ENCODE results near the gene AIPL1. TPM values are rescaled to one million over a fixed set of nuclear protein-coding genes. Genes with fewer than 3 reads are reported as not detected.

AIPL1 gene
- total RNA-seq, 1 experiment from 2014 or later: not detected

DNA sequence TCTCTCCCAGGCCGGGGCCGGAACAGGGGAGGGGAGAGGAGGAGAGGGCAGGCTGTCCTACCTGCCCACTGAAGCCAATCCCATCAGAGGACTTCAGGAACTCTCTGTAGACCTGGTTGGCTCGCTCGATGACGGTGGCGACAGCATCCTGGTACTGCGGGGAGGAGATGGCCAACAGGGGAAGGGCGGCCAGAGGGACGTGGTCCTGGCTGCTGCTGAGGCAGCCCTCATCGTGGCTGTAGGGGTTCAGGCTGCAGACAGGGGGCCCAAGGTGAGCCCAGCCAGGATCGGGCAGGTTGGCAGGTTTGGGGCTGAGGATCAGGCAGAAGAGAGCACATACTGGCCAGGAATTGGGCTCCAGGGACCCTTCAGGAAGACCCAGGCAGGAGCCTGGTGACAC lies 43.6 kb upstream of the AIPL1 start:
- Histone ChIP-seq H3K27me3 (ENCODE audit: control insufficient read depth, insufficient read depth, low read length) (no peaks in the 10 kb centered on the region; the same call in 1 of the 2 replicates), H3K36me3 (ENCODE audit: control insufficient read depth, insufficient read depth, low read length) (no peaks in the 10 kb centered on the region), H3K4me1 (ENCODE audit: control insufficient read depth, insufficient read depth, low read length) (no peaks in the 10 kb centered on the region), H3K4me3 (ENCODE audit: low read depth in 2 of 2, low read length in 2 of 2) (no peak overlapping the region), H3K27ac (ENCODE audit: low read length) (no peak overlapping the region), H3K9me3 (ENCODE audit: control insufficient read depth, insufficient read depth, low read depth, low read length) (no peaks in the 10 kb centered on the region)
- in situ Hi-C loops (cut with HindIII; ENCODE audit: low pct_unique_long_range_greater_than_20kb, low sequenced_read_pairs): no loop called here
- ATAC-seq: no peak
- no TSS peak for BruUV-seq (replicated peaks)
- POLR2A ChIA-PET: no interaction called here
- no peak for TF ChIP-seq TCF7L2 (IDR thresholded peaks at IDR 0.05; ENCODE audit: low read depth, low read length)
- TF ChIP-seq POLR2AphosphoS5 (IDR thresholded peaks at IDR 0.05; ENCODE audit: low read depth, low read length): no peak
- TF ChIP-seq SIN3A (IDR thresholded peaks at IDR 0.05; ENCODE audit: borderline replicate concordance, insufficient read depth, low read depth, low read length): no peak
- TF ChIP-seq, protein P1, sequence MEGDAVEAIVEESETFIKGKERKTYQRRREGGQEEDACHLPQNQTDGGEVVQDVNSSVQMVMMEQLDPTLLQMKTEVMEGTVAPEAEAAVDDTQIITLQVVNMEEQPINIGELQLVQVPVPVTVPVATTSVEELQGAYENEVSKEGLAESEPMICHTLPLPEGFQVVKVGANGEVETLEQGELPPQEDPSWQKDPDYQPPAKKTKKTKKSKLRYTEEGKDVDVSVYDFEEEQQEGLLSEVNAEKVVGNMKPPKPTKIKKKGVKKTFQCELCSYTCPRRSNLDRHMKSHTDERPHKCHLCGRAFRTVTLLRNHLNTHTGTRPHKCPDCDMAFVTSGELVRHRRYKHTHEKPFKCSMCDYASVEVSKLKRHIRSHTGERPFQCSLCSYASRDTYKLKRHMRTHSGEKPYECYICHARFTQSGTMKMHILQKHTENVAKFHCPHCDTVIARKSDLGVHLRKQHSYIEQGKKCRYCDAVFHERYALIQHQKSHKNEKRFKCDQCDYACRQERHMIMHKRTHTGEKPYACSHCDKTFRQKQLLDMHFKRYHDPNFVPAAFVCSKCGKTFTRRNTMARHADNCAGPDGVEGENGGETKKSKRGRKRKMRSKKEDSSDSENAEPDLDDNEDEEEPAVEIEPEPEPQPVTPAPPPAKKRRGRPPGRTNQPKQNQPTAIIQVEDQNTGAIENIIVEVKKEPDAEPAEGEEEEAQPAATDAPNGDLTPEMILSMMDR (IDR thresholded peaks at IDR 0.05): no peak
- TF ChIP-seq, protein P2, sequence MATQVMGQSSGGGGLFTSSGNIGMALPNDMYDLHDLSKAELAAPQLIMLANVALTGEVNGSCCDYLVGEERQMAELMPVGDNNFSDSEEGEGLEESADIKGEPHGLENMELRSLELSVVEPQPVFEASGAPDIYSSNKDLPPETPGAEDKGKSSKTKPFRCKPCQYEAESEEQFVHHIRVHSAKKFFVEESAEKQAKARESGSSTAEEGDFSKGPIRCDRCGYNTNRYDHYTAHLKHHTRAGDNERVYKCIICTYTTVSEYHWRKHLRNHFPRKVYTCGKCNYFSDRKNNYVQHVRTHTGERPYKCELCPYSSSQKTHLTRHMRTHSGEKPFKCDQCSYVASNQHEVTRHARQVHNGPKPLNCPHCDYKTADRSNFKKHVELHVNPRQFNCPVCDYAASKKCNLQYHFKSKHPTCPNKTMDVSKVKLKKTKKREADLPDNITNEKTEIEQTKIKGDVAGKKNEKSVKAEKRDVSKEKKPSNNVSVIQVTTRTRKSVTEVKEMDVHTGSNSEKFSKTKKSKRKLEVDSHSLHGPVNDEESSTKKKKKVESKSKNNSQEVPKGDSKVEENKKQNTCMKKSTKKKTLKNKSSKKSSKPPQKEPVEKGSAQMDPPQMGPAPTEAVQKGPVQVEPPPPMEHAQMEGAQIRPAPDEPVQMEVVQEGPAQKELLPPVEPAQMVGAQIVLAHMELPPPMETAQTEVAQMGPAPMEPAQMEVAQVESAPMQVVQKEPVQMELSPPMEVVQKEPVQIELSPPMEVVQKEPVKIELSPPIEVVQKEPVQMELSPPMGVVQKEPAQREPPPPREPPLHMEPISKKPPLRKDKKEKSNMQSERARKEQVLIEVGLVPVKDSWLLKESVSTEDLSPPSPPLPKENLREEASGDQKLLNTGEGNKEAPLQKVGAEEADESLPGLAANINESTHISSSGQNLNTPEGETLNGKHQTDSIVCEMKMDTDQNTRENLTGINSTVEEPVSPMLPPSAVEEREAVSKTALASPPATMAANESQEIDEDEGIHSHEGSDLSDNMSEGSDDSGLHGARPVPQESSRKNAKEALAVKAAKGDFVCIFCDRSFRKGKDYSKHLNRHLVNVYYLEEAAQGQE (IDR thresholded peaks at IDR 0.05; ENCODE audit: insufficient read depth in 1 of 2, low read depth in 2 of 2, low read length in 1 of 2): no peak
- CTCF ChIA-PET: no interaction called here
- DNase-seq (ENCODE audit: low read depth, low spot score): no peak
- intact Hi-C loops (cut with micrococcal nuclease; ENCODE audit: unreplicated experiment): no loop called here

DNA sequence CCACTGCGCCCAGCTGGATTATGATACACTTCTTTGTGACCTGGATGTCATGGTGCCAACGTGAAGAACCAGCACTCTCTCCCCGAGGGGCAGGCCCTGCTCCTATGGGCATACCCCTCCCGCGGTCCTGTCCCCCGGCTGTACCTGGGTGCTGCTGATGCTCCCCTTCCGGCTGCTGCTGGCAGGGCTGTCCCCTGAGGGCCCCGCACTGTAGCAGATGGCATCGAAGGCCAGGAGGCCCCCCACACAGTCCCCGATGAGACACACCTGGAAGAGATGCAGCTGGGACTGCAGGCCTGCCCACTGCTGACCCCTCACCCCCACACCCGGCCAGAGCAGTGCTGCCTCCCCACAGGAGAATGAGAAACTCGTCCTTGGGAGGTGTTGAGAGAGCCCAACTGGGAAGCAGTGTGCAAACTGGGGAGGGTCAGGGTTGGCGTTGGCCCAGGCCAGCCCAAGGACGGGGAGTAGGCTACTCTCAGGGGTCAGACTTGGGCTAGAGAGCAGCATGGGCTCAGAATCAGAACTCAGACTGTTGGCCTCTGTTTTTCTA lies 43.0 kb upstream of the AIPL1 start:
- no peaks in the 10 kb centered on the region; the same call in 1 of the 2 replicates for H3K27me3 ChIP-seq (ENCODE audit: control insufficient read depth, insufficient read depth, low read length)
- no peaks in the 10 kb centered on the region for H3K36me3 ChIP-seq (ENCODE audit: control insufficient read depth, insufficient read depth, low read length)
- DNase-seq (ENCODE audit: low read depth, low spot score) (no peak), ATAC-seq (no peak)
- TF ChIP-seq, protein P1 (IDR thresholded peaks at IDR 0.05): no peak
- TF ChIP-seq TCF7L2 (IDR thresholded peaks at IDR 0.05; ENCODE audit: low read depth, low read length): no peak
- TF ChIP-seq, protein P2 (IDR thresholded peaks at IDR 0.05; ENCODE audit: insufficient read depth in 1 of 2, low read depth in 2 of 2, low read length in 1 of 2): no peak
- no peak for TF ChIP-seq SIN3A (IDR thresholded peaks at IDR 0.05; ENCODE audit: borderline replicate concordance, insufficient read depth, low read depth, low read length)
- TF ChIP-seq POLR2AphosphoS5 (IDR thresholded peaks at IDR 0.05; ENCODE audit: low read depth, low read length): no peak
- CTCF ChIA-PET: no interaction called here
- in situ Hi-C loops (cut with HindIII; ENCODE audit: low pct_unique_long_range_greater_than_20kb, low sequenced_read_pairs): no loop called here
- intact Hi-C loops (cut with micrococcal nuclease; ENCODE audit: unreplicated experiment): no loop called here
- H3K27ac ChIP-seq (ENCODE audit: low read length): no peak overlapping the region
- H3K4me1 ChIP-seq (ENCODE audit: control insufficient read depth, insufficient read depth, low read length): no peaks in the 10 kb centered on the region
- H3K4me3 ChIP-seq (ENCODE audit: low read depth in 2 of 2, low read length in 2 of 2): no peak overlapping the region
- H3K9me3 ChIP-seq (ENCODE audit: control insufficient read depth, insufficient read depth, low read depth, low read length): no peaks in the 10 kb centered on the region
- no TSS peak for BruUV-seq (replicated peaks)
- POLR2A ChIA-PET: no interaction called here
